ENCODE measurements around the gene KXD1. TPM values are rescaled to one million over a fixed set of nuclear protein-coding genes. Genes with fewer than 3 reads are reported as not detected.

Gene KXD1
- total RNA-seq, 4 donors from 2014 or later, result 97.1 to 155 (median 106) TPM

DNA sequence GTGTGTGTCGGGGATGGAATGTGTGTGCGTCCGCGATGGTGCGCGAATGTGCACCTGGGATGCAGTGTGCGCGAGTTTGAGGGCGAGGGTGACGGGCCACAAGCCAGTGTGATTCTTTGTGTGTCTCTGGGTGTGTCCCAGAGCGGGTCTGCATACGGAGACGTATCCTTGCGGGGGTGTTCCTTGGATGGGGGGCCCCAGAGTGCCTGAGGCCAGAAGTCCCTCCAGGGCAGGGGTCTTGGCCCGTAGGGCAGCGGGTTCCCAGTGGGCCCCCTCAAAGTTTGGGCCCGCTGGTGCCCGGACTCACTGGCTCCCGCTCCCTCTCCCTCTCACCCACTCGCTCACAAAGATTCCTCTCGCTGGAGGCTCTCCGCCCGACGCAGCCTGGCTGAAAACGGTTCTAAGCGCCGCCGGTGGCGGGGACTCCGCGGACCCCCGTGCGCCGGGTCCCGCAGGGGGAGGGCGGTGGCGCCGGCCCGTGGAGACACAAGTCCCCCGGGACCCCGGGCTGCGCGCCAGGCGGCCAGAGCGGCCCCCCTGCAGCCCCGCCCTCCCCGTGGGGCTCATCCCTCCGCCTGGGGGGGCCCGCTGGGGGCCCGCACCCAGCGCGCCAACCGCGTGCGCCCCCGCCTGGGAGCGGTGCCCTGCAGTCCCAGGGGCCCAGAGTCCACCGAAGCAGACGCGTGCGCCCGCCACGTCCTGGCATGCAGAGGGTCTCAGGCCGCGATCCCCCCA is 48.0 kb downstream of the KXD1 start:
- in situ Hi-C loops (cut with MboI; ENCODE audit: low sequenced_read_pairs in 4 of 4), result no loop called here
- DNase-seq (no peak), ATAC-seq (no peak)
- H3K4me1 ChIP-seq, result peaks cover 5 to 20% of the 10 kb centered on the region in 2 donors
- H3K4me3 ChIP-seq, result peak overlapping the region; percentile 8 to 35 (median 24)
- TF ChIP-seq, protein P1, sequence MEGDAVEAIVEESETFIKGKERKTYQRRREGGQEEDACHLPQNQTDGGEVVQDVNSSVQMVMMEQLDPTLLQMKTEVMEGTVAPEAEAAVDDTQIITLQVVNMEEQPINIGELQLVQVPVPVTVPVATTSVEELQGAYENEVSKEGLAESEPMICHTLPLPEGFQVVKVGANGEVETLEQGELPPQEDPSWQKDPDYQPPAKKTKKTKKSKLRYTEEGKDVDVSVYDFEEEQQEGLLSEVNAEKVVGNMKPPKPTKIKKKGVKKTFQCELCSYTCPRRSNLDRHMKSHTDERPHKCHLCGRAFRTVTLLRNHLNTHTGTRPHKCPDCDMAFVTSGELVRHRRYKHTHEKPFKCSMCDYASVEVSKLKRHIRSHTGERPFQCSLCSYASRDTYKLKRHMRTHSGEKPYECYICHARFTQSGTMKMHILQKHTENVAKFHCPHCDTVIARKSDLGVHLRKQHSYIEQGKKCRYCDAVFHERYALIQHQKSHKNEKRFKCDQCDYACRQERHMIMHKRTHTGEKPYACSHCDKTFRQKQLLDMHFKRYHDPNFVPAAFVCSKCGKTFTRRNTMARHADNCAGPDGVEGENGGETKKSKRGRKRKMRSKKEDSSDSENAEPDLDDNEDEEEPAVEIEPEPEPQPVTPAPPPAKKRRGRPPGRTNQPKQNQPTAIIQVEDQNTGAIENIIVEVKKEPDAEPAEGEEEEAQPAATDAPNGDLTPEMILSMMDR (IDR thresholded peaks at IDR 0.05 in 4 of 5, conservative IDR thresholded peaks at IDR 0.05 in 1 of 5), result no peak
- TF ChIP-seq POLR2A (IDR thresholded peaks at IDR 0.05), result no peak
- H3K27me3 ChIP-seq, result peaks cover 57 to 60% (median 58%) of the 10 kb centered on the region in 3 donors
- no peaks in the 10 kb centered on the region for H3K9me3 ChIP-seq
- peak overlapping the region in 3 of 4 donors; percentile 30 to 38 (median 31) for H3K27ac ChIP-seq
- intact Hi-C loops (cut with DNase I; ENCODE audit: low total_unique reads), result no loop called here
- H3K36me3 ChIP-seq, result no peaks in the 10 kb centered on the region

DNA sequence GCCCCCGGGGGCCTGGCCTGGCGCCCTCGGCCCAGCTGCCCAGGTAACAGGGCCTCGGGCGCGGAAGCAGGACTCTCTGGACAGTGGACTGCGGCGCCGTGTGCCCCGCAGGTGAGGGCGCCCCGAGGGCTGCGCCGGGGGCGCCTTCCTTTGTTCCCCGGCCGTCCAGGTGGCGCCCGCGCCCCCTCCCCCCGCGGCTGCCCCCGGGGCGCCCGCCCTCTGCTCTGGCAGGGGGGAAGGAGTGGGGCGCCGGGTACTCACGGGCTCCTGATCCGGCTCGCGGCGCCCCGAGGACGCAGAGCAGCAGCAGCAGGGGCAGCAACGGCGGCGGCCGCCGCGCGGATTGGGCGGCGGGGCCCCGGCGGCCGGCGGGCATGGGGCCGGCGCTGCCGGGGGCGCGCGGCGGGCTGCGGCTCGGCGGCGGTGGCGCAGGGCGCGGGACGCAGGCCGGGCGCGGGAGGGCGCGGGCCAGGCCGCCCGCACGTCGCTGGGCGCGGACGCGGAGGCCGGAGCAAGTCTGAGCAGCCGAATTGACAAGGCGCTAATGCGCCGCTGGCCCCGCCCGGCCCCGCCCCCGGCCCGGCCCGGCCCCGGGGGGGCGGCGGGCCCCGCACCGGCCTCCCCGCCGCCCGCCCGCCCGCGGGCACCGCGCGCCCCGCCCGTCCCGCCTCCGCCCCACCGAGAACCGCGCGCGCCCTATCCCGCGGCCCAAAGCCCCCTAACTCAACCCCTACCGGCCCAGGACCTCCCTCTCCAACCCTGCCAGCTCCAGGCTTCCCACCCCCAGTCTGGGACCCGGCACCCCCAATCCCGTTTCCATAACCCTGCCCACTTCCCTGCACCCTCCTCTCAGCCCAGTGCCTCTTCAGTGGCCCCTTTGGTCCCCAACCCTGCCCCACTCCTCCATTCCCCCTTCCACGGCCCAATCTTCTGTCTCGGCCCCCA is 48.9 kb downstream of the KXD1 start, which contains the start of gene CRLF1:
Gene CRLF1, minus strand, starts transcription at position 519 of the 945 bp plus-strand sequence. Its CDS starts 143 bp downstream, at position 376.
- peak in 1 of 2 donors; percentile 43 for DNase-seq
- Histone ChIP-seq H3K27me3 (peaks cover 65 to 68% (median 65%) of the 10 kb centered on the region in 3 donors), H3K9me3 (no peaks in the 10 kb centered on the region), H3K4me3 (peak within 1 kb of the TSS; percentile 28 to 49 (median 42)), H3K27ac (peak within 1 kb of the TSS in 3 of 4 donors; percentile 11 to 30 (median 18)), H3K36me3 (no peaks in the 10 kb centered on the region), H3K4me1 (peaks cover 5 to 23% of the 10 kb centered on the region in 2 donors)
- in situ Hi-C loops (cut with MboI; ENCODE audit: low sequenced_read_pairs in 4 of 4) (no loop called here), intact Hi-C loops (cut with DNase I; ENCODE audit: low total_unique reads) (no loop called here)
- peak; percentile 27 to 45 for ATAC-seq
- TF ChIP-seq, protein P1 (IDR thresholded peaks at IDR 0.05 in 4 of 5, conservative IDR thresholded peaks at IDR 0.05 in 1 of 5), result no peak
- no peak for TF ChIP-seq POLR2A (IDR thresholded peaks at IDR 0.05)

DNA sequence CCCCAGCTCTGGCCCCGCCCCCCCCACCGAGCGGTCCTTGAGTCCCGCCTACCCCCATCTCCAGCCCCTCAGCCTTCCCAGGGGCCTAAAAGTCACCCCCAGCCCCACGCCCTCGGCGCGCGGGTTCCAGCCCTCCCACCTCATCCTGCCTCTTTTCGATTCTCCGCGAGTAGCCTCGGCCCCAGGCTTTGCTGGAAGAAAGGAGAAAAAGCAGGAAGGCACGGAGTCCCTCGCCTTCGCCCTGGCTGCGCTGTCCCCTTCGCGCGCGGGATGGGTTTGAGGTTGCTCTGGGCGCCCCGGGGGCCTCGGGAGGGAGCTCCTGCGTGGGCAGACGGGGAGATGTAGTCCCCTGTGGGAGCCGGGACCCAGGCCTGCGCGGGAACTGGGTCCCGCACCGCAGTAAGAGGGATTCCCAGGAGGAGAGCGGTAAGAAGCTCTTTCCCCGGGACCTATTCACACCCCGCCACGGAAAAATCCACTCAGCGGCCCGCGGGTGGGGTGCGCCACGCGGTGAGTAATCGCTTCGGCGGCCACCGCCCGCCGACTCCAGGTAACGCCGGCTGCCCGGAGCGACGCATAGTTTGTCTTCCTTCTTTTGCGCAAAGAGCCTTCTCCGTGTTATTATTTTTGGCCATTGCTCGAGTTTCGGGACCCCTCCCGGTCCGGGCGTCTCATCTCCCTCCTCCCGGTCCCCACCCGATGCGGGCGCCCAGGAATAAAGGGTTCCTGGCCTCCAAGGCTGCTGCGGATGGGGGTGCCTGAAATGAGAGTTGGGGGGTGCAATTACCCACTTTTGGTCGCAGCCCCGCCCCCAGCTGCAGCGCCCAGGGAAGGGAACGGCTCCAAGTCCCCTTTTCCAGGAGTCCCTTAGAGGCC is 49.8 kb downstream of the KXD1 start:
- no peak for TF ChIP-seq POLR2A (IDR thresholded peaks at IDR 0.05)
- TF ChIP-seq, protein P1 (IDR thresholded peaks at IDR 0.05 in 4 of 5, conservative IDR thresholded peaks at IDR 0.05 in 1 of 5), result no peak
- Histone ChIP-seq H3K4me3 (peak overlapping the region; percentile 28 to 49 (median 42)), H3K27me3 (peaks cover 74 to 77% (median 74%) of the 10 kb centered on the region in 3 donors), H3K27ac (peak overlapping the region in 2 of 4 donors; percentile 11 to 18), H3K4me1 (peaks cover 5 to 32% of the 10 kb centered on the region in 2 donors), H3K9me3 (no peaks in the 10 kb centered on the region), H3K36me3 (no peaks in the 10 kb centered on the region)
- ATAC-seq (no peak), DNase-seq (no peak)
- in situ Hi-C loops (cut with MboI; ENCODE audit: low sequenced_read_pairs in 4 of 4) (no loop called here), intact Hi-C loops (cut with DNase I; ENCODE audit: low total_unique reads) (no loop called here)
